ENCODE results near the gene CENPI. TPM values are rescaled to one million over a fixed set of nuclear protein-coding genes. Genes with fewer than 3 reads are reported as not detected.

Gene CENPI
- total and polyA plus RNA-seq, 2 of the 13 experiments (the other 11 are each of a cell fraction or from before 2014, with no cell fraction given) = 5.1 to 26.5 TPM

DNA sequence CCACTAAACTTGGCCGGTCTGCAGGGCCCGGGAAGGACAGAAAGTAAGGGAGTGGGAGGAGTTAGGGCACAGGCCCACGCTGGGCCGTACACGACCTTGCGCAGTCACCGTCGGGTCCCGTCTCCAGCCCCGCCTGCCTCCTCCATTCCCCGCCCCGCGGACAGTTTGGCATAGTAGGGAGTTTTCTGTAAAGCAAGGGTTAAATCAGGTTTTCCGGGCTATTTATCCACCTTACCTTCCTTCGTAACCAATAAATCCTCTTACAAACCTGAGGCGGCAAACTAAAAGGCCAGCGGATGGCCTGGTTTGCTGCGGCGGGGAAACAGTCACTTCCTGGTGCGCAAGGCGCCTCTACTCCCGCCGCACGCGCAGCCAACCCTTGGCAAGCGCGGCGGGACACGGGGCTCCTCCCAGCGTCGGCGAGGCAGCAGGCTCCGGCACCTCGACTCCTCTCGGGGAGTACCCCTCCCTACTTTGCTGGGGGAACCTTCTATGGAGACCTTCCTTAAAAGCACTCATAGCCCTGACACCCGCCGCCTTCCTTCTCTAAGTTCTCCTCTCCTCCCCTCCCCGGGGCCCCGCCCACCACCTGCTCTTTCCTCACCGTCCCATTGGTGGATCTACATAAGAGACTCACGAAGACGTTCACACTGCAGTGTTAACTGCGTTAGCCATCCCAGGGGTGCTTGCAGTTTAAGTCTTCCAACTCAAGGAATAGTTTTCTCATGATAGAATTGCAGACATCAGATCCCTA, 46.3 kb upstream of the CENPI start, which contains the start of gene TRMT2B (continued):
- TF ChIP-seq, protein P1, sequence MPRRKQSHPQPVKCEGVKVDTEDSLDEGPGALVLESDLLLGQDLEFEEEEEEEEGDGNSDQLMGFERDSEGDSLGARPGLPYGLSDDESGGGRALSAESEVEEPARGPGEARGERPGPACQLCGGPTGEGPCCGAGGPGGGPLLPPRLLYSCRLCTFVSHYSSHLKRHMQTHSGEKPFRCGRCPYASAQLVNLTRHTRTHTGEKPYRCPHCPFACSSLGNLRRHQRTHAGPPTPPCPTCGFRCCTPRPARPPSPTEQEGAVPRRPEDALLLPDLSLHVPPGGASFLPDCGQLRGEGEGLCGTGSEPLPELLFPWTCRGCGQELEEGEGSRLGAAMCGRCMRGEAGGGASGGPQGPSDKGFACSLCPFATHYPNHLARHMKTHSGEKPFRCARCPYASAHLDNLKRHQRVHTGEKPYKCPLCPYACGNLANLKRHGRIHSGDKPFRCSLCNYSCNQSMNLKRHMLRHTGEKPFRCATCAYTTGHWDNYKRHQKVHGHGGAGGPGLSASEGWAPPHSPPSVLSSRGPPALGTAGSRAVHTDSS (CRISPR knock-in tag; conservative IDR thresholded peaks at IDR 0.05) = no peak
- TF ChIP-seq RFXAP (CRISPR knock-in tag; IDR thresholded peaks at IDR 0.05; ENCODE audit: borderline replicate concordance) (no peak), RORA (CRISPR knock-in tag; IDR thresholded peaks at IDR 0.05) (no peak), SP5 (CRISPR knock-in tag; IDR thresholded peaks at IDR 0.05; ENCODE audit: borderline replicate concordance, low read depth) (peak; percentile 15; the same call in 1 of the 2 replicates), ZFY (CRISPR knock-in tag; IDR thresholded peaks at IDR 0.05) (peak; percentile 67), ZNF749 (CRISPR knock-in tag; IDR thresholded peaks at IDR 0.05; ENCODE audit: borderline replicate concordance) (no peak), PHF8 (CRISPR knock-in tag; IDR thresholded peaks at IDR 0.05) (peak; percentile 53; the same call in 1 of the 2 replicates), KAT8 (CRISPR knock-in tag; IDR thresholded peaks at IDR 0.05) (peak; percentile 72; the same call in 1 of the 2 replicates), IRF2 (CRISPR knock-in tag; IDR thresholded peaks at IDR 0.05) (0 out of 2 replicates have a peak, but pooled peaks have one; percentile 12), ZNF674 (CRISPR knock-in tag; IDR thresholded peaks at IDR 0.05; ENCODE audit: low read depth) (no peak), ZNF484 (CRISPR knock-in tag; IDR thresholded peaks at IDR 0.05; ENCODE audit: borderline replicate concordance, low read depth) (no peak), IRX3 (CRISPR knock-in tag; IDR thresholded peaks at IDR 0.05; ENCODE audit: borderline replicate concordance, low read depth) (no peak), ZNF549 (CRISPR knock-in tag; IDR thresholded peaks at IDR 0.05) (no peak)
- TF ChIP-seq, protein P2, sequence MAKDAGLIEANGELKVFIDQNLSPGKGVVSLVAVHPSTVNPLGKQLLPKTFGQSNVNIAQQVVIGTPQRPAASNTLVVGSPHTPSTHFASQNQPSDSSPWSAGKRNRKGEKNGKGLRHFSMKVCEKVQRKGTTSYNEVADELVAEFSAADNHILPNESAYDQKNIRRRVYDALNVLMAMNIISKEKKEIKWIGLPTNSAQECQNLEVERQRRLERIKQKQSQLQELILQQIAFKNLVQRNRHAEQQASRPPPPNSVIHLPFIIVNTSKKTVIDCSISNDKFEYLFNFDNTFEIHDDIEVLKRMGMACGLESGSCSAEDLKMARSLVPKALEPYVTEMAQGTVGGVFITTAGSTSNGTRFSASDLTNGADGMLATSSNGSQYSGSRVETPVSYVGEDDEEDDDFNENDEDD (CRISPR knock-in tag; IDR thresholded peaks at IDR 0.05; ENCODE audit: borderline replicate concordance) = peak; percentile 54; the same call in 1 of the 2 replicates
- TF ChIP-seq, protein P3, sequence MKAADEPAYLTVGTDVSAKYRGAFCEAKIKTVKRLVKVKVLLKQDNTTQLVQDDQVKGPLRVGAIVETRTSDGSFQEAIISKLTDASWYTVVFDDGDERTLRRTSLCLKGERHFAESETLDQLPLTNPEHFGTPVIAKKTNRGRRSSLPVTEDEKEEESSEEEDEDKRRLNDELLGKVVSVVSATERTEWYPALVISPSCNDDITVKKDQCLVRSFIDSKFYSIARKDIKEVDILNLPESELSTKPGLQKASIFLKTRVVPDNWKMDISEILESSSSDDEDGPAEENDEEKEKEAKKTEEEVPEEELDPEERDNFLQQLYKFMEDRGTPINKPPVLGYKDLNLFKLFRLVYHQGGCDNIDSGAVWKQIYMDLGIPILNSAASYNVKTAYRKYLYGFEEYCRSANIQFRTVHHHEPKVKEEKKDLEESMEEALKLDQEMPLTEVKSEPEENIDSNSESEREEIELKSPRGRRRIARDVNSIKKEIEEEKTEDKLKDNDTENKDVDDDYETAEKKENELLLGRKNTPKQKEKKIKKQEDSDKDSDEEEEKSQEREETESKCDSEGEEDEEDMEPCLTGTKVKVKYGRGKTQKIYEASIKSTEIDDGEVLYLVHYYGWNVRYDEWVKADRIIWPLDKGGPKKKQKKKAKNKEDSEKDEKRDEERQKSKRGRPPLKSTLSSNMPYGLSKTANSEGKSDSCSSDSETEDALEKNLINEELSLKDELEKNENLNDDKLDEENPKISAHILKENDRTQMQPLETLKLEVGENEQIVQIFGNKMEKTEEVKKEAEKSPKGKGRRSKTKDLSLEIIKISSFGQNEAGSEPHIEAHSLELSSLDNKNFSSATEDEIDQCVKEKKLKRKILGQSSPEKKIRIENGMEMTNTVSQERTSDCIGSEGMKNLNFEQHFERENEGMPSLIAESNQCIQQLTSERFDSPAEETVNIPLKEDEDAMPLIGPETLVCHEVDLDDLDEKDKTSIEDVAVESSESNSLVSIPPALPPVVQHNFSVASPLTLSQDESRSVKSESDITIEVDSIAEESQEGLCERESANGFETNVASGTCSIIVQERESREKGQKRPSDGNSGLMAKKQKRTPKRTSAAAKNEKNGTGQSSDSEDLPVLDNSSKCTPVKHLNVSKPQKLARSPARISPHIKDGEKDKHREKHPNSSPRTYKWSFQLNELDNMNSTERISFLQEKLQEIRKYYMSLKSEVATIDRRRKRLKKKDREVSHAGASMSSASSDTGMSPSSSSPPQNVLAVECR (CRISPR knock-in tag; IDR thresholded peaks at IDR 0.05; ENCODE audit: borderline replicate concordance) = peak; percentile 44; the same call in 1 of the 2 replicates
- TF ChIP-seq, protein P4, sequence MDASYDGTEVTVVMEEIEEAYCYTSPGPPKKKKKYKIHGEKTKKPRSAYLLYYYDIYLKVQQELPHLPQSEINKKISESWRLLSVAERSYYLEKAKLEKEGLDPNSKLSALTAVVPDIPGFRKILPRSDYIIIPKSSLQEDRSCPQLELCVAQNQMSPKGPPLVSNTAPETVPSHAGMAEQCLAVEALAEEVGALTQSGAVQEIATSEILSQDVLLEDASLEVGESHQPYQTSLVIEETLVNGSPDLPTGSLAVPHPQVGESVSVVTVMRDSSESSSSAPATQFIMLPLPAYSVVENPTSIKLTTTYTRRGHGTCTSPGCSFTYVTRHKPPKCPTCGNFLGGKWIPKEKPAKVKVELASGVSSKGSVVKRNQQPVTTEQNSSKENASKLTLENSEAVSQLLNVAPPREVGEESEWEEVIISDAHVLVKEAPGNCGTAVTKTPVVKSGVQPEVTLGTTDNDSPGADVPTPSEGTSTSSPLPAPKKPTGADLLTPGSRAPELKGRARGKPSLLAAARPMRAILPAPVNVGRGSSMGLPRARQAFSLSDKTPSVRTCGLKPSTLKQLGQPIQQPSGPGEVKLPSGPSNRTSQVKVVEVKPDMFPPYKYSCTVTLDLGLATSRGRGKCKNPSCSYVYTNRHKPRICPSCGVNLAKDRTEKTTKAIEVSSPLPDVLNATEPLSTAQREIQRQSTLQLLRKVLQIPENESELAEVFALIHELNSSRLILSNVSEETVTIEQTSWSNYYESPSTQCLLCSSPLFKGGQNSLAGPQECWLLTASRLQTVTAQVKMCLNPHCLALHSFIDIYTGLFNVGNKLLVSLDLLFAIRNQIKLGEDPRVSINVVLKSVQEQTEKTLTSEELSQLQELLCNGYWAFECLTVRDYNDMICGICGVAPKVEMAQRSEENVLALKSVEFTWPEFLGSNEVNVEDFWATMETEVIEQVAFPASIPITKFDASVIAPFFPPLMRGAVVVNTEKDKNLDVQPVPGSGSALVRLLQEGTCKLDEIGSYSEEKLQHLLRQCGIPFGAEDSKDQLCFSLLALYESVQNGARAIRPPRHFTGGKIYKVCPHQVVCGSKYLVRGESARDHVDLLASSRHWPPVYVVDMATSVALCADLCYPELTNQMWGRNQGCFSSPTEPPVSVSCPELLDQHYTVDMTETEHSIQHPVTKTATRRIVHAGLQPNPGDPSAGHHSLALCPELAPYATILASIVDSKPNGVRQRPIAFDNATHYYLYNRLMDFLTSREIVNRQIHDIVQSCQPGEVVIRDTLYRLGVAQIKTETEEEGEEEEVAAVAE (CRISPR knock-in tag; IDR thresholded peaks at IDR 0.05; ENCODE audit: borderline replicate concordance) = peak; percentile 77; the same call in 1 of the 2 replicates

All from HepG2 (cell line).